Mammary epithelial cell (primary cell): ENCODE data around the gene ATP8B4.

Experiments used
- EZH2 ChIP-seq: IDR thresholded peaks from 2 replicates; pipeline ENCODE4 v1.6.1; 2012; ENCODE audit warnings: low read length, inconsistent platforms, borderline replicate concordance
- TF ChIP-seq, protein P1 (sequence below), 2 donors: IDR thresholded peaks in 1 of 2; conservative IDR thresholded peaks in 1 of 2; 2 replicates each; pipeline ENCODE4 v1.5.1; 2011 to 2012; ENCODE audit warnings: inconsistent platforms in 2 of 2, low read length in 2 of 2, mild to moderate bottlenecking in 2 of 2, control low read depth in 1 of 2, low read depth in 1 of 2; ENCODE audit not compliant: insufficient read depth in 1 of 2; ENCODE audit errors: extremely low read depth in 1 of 2

DNA sequence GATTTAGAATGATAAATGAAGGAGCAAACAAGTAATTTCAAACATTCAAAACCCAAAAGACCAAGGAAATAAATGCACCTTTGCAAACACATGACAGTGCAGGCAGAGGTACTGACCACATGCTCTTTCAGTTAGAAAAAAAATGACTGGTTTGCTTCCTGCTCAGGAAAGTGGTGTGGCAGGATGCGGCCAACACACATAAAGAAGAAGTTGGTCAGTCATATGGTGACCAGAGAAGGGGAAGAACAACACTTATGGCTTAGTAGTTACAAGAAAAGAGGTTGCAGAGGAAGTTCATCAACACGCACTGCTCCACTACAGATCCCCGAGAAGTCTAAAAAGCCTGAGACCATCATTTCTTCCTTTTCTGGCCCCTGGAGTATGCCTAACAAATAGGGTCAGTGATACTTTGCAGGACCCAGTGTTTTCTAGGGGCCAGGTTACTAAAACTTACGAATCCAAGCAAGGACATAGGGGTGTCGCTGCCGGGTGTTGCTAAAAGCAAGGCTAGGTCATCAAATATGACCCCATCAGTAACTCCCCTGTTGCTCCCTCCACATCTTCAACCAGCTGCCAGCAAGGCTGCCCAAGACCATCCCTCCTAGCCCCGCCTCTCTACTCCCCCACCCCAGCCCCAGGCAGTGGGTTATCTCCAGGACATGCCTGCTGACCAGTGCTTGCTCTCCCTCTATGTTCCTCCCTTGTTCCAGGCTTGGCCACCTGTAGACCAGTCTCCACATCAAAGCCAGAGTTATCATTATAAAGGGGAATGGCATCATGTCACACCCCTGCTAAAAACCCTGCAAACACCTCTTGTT is 11.2 kb downstream of the ATP8B4 start:
- TF ChIP-seq, protein P1, sequence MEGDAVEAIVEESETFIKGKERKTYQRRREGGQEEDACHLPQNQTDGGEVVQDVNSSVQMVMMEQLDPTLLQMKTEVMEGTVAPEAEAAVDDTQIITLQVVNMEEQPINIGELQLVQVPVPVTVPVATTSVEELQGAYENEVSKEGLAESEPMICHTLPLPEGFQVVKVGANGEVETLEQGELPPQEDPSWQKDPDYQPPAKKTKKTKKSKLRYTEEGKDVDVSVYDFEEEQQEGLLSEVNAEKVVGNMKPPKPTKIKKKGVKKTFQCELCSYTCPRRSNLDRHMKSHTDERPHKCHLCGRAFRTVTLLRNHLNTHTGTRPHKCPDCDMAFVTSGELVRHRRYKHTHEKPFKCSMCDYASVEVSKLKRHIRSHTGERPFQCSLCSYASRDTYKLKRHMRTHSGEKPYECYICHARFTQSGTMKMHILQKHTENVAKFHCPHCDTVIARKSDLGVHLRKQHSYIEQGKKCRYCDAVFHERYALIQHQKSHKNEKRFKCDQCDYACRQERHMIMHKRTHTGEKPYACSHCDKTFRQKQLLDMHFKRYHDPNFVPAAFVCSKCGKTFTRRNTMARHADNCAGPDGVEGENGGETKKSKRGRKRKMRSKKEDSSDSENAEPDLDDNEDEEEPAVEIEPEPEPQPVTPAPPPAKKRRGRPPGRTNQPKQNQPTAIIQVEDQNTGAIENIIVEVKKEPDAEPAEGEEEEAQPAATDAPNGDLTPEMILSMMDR (conservative IDR thresholded peaks at IDR 0.05 in 1 of 2, IDR thresholded peaks at IDR 0.05 in 1 of 2; ENCODE audit: extremely low read depth in 1 of 2, insufficient read depth in 1 of 2, low read depth in 1 of 2, low read length in 2 of 2): no peak
- no peak for TF ChIP-seq EZH2
